Upper lobe of left lung (tissue), 6 donors: ENCODE data around the gene HLA-DRB5. TPM values are rescaled to one million over a fixed set of nuclear protein-coding genes. Genes with fewer than 3 reads are reported as not detected.

Source experiments
- ATAC-seq, 2 donors: fragments of 200-7000 bp; cut with Tn5 transposase; one replicate each; pipeline ENCODE4 v1.9.1; 2022; ENCODE audit warnings: mild to moderate bottlenecking in 2 of 2, moderate library complexity in 2 of 2; ENCODE audit not compliant: low FRiP score in 2 of 2
- DNase-seq, 2 donors: peaks; one replicate each; pipeline ENCODE4 v3.0.0-alpha.2; 2019 to 2020
- H3K27ac ChIP-seq, 4 donors: fragments of 200-600 bp; sonication (generic); one replicate each; pipeline ENCODE4 v1.5.1; 2016 to 2019
- H3K27me3 ChIP-seq, 4 donors: fragments of 200-600 bp; sonication (generic); one replicate each; pipeline ENCODE4 v1.5.1; 2017 to 2019
- H3K36me3 ChIP-seq, 4 donors: fragments of 200-600 bp; sonication (generic); one replicate each; pipeline ENCODE4 v1.5.1; 2016 to 2019
- H3K4me1 ChIP-seq, 4 donors: fragments of 200-600 bp; sonication (generic); one replicate each; pipeline ENCODE4 v1.5.1; 2018 to 2019
- H3K4me3 ChIP-seq, 4 donors: fragments of 200-600 bp; sonication (generic); one replicate each; pipeline ENCODE4 v1.5.1; 2017 to 2019; ENCODE audit warnings: mild to moderate bottlenecking in 2 of 4, moderate library complexity in 1 of 4
- H3K9me3 ChIP-seq, 4 donors: fragments of 200-600 bp; sonication (generic); one replicate each; pipeline ENCODE4 v1.5.1; 2018 to 2019
- EP300 ChIP-seq, 4 donors: sonication (generic); formaldehyde crosslinking; IDR thresholded peaks; one replicate each; pipeline ENCODE4 v1.5.1; 2017; ENCODE audit warnings: antibody characterized with exemption in 4 of 4, control low read depth in 2 of 4
- POLR2A ChIP-seq, 4 donors: fragments of 450-650 bp; IDR thresholded peaks; one replicate each; pipeline ENCODE4 v1.5.1; 2016 to 2017; ENCODE audit warnings: antibody characterized with exemption in 4 of 4, mild to moderate bottlenecking in 2 of 4
- POLR2AphosphoS5 ChIP-seq, 2 donors: sonication (generic); formaldehyde crosslinking; IDR thresholded peaks; one replicate each; pipeline ENCODE4 v1.5.1; 2017; ENCODE audit warnings: antibody characterized with exemption in 2 of 2
- WGBS, 2 donors: methylation state at CpG; one replicate each; pipeline ENCODE4 v1.1.5; 2017 to 2018; 5-methylcytosine and 5-hydroxymethylcytosine counted together
- total RNA-seq, 6 donors: library from RNA; depleted of rRNA in 4 of 6; stranded (reverse); fragments of >200 nt in 4 of 6; gene quantifications; one replicate each; pipeline versions ENCODE4 v1.1.0 to v1.2.1, GENCODE V29; 2016 to 2021
- TF ChIP-seq, protein P1 (sequence below), 6 experiments: fragments of 450-650 bp in 4 of 6; fragments of 200-600 bp in 2 of 6; sonication (generic) in 2 of 6; IDR thresholded peaks; one replicate each; pipeline ENCODE4 v1.5.1; 2016 to 2019; ENCODE audit warnings: antibody characterized with exemption in 6 of 6
- donor health status: DM: no; HTN: no; CAD: no; lungs with moderate emphysema.
- donor health status: DM: no; HTN: yes; CAD: no; lungs with severe emphysema.

The HLA-DRB5 gene
- total RNA-seq, 6 donors from 2014 or later = 7.3 to 329 (median 143) TPM

DNA sequence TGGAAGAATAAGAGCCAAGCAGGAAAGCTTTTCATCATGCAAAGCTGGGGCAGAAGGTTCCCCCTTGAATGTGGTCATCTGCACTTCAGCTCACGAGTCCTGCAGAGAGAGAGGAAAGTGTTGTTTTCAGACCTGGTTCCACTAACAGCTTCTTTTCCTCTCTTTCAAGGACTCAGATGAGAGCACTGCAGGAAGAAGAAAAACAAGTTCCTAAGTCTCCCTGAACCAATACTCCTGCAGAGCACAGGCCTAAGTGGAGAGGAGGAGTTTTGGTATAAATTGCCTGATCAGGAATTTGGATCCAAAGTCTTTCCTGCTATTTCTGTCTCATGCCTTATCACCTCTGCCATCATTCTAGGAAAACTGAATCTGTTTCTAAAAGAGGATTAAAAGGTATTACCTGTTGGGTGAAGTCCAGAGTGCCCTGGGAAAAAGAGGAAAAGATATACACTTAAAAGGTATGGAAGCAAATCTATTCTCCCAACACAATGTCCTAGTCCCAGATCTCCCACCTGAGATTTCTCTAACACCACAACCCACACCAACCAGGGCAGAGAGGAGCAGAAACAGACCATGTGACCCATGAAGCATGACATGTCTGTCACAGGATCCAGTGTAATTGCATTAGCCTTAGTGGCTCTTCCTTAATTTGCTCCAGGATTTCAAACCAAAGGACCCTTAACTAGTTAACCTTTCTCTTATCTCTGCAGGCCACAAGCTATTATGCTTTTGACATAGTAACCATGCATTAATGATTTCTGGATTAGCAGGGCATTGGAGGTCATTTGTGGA is 12.2 kb downstream of the HLA-DRB5 start:
- no peak for TF ChIP-seq POLR2A (IDR thresholded peaks at IDR 0.05)
- peak in 1 of 4 donors; percentile 6 for TF ChIP-seq EP300 (IDR thresholded peaks at IDR 0.05)
- Histone ChIP-seq H3K27ac (peak overlapping the region in 1 of 4 donors; percentile 44), H3K4me3 (no peak overlapping the region), H3K9me3 (no peaks in the 10 kb centered on the region), H3K36me3 (no peaks in the 10 kb centered on the region), H3K27me3 (no peaks in the 10 kb centered on the region), H3K4me1 (peaks cover 0 to 6% (median 0%) of the 10 kb centered on the region in 4 donors)
- ATAC-seq = no peak
- WGBS, 2 donors = 36% methylated on average over 1 of the region's 1 CpG; no CpG with 5 or more reads in 1 of the 2 donors
- DNase-seq = peak in 1 of 2 donors; percentile 36

DNA sequence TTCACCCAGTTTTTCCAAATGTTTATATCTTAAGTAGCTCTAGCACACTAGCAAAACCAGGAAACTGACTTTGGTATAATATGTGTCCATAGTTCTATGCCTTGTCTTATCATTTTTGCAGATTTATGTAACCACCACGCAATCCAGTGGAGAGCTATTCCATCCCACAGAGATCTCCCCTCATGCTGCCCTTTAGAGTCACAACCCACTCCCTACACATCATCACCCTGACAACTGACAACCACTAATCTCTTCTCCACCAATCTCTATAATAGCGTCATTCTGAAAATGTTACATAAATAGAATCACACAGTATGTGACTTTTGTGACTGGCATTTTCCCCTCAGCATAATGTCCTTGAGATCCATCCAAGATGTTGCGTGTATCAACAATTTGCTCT is 29.1 kb downstream of the HLA-DRB5 start:
- Histone ChIP-seq H3K36me3 (no peaks in the 10 kb centered on the region), H3K27ac (no peak overlapping the region), H3K9me3 (no peaks in the 10 kb centered on the region), H3K27me3 (no peaks in the 10 kb centered on the region), H3K4me3 (no peak overlapping the region), H3K4me1 (no peaks in the 10 kb centered on the region)
- no peak for TF ChIP-seq POLR2AphosphoS5 (IDR thresholded peaks at IDR 0.05)
- TF ChIP-seq, protein P1, sequence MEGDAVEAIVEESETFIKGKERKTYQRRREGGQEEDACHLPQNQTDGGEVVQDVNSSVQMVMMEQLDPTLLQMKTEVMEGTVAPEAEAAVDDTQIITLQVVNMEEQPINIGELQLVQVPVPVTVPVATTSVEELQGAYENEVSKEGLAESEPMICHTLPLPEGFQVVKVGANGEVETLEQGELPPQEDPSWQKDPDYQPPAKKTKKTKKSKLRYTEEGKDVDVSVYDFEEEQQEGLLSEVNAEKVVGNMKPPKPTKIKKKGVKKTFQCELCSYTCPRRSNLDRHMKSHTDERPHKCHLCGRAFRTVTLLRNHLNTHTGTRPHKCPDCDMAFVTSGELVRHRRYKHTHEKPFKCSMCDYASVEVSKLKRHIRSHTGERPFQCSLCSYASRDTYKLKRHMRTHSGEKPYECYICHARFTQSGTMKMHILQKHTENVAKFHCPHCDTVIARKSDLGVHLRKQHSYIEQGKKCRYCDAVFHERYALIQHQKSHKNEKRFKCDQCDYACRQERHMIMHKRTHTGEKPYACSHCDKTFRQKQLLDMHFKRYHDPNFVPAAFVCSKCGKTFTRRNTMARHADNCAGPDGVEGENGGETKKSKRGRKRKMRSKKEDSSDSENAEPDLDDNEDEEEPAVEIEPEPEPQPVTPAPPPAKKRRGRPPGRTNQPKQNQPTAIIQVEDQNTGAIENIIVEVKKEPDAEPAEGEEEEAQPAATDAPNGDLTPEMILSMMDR (IDR thresholded peaks at IDR 0.05) = no peak
- no peak for TF ChIP-seq EP300 (IDR thresholded peaks at IDR 0.05)
- no peak for TF ChIP-seq POLR2A (IDR thresholded peaks at IDR 0.05)
- ATAC-seq (peak in 1 of 2 donors; percentile 53), DNase-seq (no peak)
- 18 to 31% methylated on average over 3 of the region's 3 CpGs for WGBS, 2 donors

GRCh38 chr6:32492351-32492750 is 37.7 kb downstream of the HLA-DRB5 start:
- DNase-seq (no peak), ATAC-seq (no peak)
- Histone ChIP-seq H3K36me3 (no peaks in the 10 kb centered on the region), H3K9me3 (no peaks in the 10 kb centered on the region), H3K4me3 (no peak overlapping the region), H3K4me1 (no peaks in the 10 kb centered on the region), H3K27ac (no peak overlapping the region), H3K27me3 (no peaks in the 10 kb centered on the region)
- no peak for TF ChIP-seq POLR2A (IDR thresholded peaks at IDR 0.05)
- TF ChIP-seq EP300 (IDR thresholded peaks at IDR 0.05) = no peak

DNA sequence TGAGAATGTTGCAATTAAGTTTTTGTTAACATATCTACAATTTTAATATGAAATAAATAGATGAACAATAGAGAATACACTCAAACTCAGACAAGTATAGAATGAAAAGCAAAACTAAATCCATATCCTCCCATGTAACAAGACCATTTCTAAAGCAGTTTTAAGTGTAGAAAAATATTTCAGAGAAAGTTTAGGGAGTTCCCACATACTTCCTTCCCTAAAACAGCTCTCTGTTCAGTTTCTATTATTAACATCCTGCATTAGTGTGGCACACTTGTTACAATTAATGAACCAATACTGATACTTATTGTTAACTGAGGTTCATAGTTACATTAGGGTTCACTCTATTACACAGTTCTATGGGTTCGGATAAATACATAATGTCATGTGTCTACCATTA is 38.4 kb downstream of the HLA-DRB5 start:
- no peak for ATAC-seq
- 17 to 28% methylated on average over 1 of the region's 1 CpG for WGBS, 2 donors
- no peak overlapping the region for H3K27ac ChIP-seq
- no peaks in the 10 kb centered on the region for H3K9me3 ChIP-seq
- TF ChIP-seq POLR2AphosphoS5 (IDR thresholded peaks at IDR 0.05) (no peak), EP300 (IDR thresholded peaks at IDR 0.05) (no peak), POLR2A (IDR thresholded peaks at IDR 0.05) (no peak)
- TF ChIP-seq, protein P1 (IDR thresholded peaks at IDR 0.05) = no peak
- no peak for DNase-seq
- H3K36me3 ChIP-seq = no peaks in the 10 kb centered on the region
- H3K4me3 ChIP-seq = no peak overlapping the region
- H3K4me1 ChIP-seq = no peaks in the 10 kb centered on the region
- H3K27me3 ChIP-seq = no peaks in the 10 kb centered on the region

DNA sequence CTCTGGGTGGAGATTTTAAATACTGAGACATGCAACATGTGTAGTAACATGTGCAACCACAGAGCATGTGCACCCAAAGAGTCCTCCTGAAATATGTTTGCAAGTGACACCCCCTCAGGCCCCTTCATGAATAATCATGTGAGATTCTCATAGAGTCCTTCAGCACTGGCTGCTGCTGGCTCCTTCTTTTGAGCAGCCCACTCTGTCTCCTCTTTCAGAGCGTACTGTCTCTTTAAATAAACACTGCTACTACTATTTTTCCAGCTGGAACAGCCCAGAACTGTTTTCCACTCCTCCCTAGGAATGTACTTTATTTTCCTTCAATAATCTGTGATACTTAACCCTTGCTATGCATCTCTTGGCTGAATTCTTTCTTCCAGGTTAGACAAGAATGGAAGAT is 42.0 kb downstream of the HLA-DRB5 start:
- Histone ChIP-seq H3K36me3 (no peaks in the 10 kb centered on the region), H3K9me3 (no peaks in the 10 kb centered on the region), H3K4me3 (no peak overlapping the region), H3K27me3 (no peaks in the 10 kb centered on the region), H3K27ac (no peak overlapping the region), H3K4me1 (no peaks in the 10 kb centered on the region)
- no peak for DNase-seq
- 37 to 48% methylated on average over 1 of the region's 1 CpG for WGBS, 2 donors
- TF ChIP-seq, protein P1 (IDR thresholded peaks at IDR 0.05) = no peak
- TF ChIP-seq POLR2A (IDR thresholded peaks at IDR 0.05) = no peak
- no peak for TF ChIP-seq EP300 (IDR thresholded peaks at IDR 0.05)
- no peak for TF ChIP-seq POLR2AphosphoS5 (IDR thresholded peaks at IDR 0.05)
- peak in 1 of 2 donors; percentile 26 for ATAC-seq

- Histone ChIP-seq H3K4me3 (no peak overlapping the region), H3K27ac (no peak overlapping the region), H3K36me3 (no peaks in the 10 kb centered on the region), H3K4me1 (no peaks in the 10 kb centered on the region), H3K9me3 (no peaks in the 10 kb centered on the region), H3K27me3 (no peaks in the 10 kb centered on the region)
- 71 to 75% methylated on average over 4 of the region's 4 CpGs for WGBS, 2 donors
- TF ChIP-seq POLR2AphosphoS5 (IDR thresholded peaks at IDR 0.05) = no peak
- TF ChIP-seq, protein P1 (IDR thresholded peaks at IDR 0.05) = no peak
- TF ChIP-seq POLR2A (IDR thresholded peaks at IDR 0.05) = no peak
- TF ChIP-seq EP300 (IDR thresholded peaks at IDR 0.05) = no peak
- no peak for ATAC-seq
- no peak for DNase-seq
Measured at GRCh38 chr6:32484614-32484998, 45.5 kb downstream of the HLA-DRB5 start.
